GM12891 (cell line): ENCODE data around the gene RFC2.

Source experiments
- PAX5 ChIP-seq: IDR thresholded peaks from 2 replicates; pipeline ENCODE4 v1.6.1; 2011; ENCODE audit warnings: low read length, moderate library complexity, mild to moderate bottlenecking; ENCODE audit not compliant: insufficient read depth, severe bottlenecking
- POLR2A ChIP-seq: IDR thresholded peaks from 2 replicates; pipeline ENCODE4 v1.6.1; 2011; ENCODE audit warnings: low read depth, low read length, control low read depth
- POLR2AphosphoS5 ChIP-seq: IDR thresholded peaks from 2 replicates; pipeline ENCODE4 v1.6.1; 2011; ENCODE audit warnings: low read depth, low read length, control low read depth
- POU2F2 ChIP-seq: IDR thresholded peaks from 2 replicates; pipeline ENCODE4 v1.6.1; 2011; ENCODE audit warnings: low read depth, mild to moderate bottlenecking, control low read depth, low read length, moderate library complexity
- SPI1 ChIP-seq: IDR thresholded peaks from 2 replicates; pipeline ENCODE4 v1.6.1; 2011; ENCODE audit warnings: low read depth, low read length, control low read depth
- TAF1 ChIP-seq: IDR thresholded peaks from 2 replicates; pipeline ENCODE4 v1.6.1; 2011; ENCODE audit warnings: low read depth, low read length, control low read depth

DNA sequence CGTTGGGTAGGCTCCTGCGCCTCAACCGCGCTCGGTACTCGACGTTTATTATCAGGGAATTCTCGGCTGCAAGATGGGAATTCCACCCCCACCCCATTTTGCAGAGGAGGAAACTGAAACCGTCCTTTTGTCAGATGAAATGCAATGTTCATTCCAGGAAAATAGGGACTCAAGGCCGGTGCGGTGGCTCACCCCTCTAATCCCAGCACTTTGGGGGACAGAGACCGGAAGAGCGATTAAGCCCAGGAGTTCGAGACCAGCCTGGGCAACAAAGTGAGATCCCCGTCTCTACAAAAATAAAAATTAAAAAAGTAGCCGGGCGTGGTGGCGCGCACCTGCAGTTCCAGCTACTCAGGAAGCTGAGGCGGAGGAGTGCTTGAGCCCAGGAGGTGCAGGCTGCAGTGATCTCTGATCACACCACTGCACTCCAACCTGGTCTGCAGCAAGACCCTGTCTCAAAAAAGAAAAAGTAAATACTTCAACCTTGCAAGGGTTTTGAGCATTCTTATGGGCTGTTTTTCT is 720 bp upstream of the RFC2 start:
- TF ChIP-seq TAF1, result no peak
- TF ChIP-seq SPI1, result no peak
- no peak for TF ChIP-seq POLR2A
- TF ChIP-seq POLR2AphosphoS5, result no peak
- TF ChIP-seq POU2F2, result no peak
- TF ChIP-seq PAX5, result no peak
